Left ventricle myocardium superior (tissue), 1 donor: ENCODE measurements around the gene RIC1. TPM values are rescaled to one million over a fixed set of nuclear protein-coding genes. Genes with fewer than 3 reads are reported as not detected.
"Not testable (repeated sequence)": the region's sequence is repeated elsewhere in the genome, so short reads cannot be mapped to it uniquely, and the experiment has no call there.

Experiments
- ATAC-seq: fragments of 200-7000 bp; cut with Tn5 transposase; one replicate; pipeline ENCODE4 v1.9.1; 2020; ENCODE audit warnings: mild to moderate bottlenecking, moderate library complexity
- DNase-seq: peaks from one replicate; pipeline ENCODE4 v3.0.0-alpha.2; 2020
- intact Hi-C: fragments of 100-400 bp; cut with micrococcal nuclease; formaldehyde crosslinking; loops from one replicate; pipeline ENCODE4 v1.11.0; 2022
- total RNA-seq: library from RNA; stranded (reverse); fragmentation: NEBNext Ultra II Directional; extraction: Animal tissue kit (Norgen Biotek cat#: 25700); gene quantifications from one replicate; pipeline ENCODE4 v1.2.1, GENCODE V29; 2021
- donor health status: DM: no; HTN: yes; CAD: no; lungs with severe emphysema.

Gene RIC1
- total RNA-seq, 1 donor from 2014 or later, result 8.7 TPM

GRCh38 chr9:5614192-5614591 is 14.7 kb upstream of the RIC1 start:
- ATAC-seq (no peak), DNase-seq (no peak)
- intact Hi-C loops, result no loop called here

GRCh38 chr9:5614985-5615384 is 13.9 kb upstream of the RIC1 start:
- DNase-seq (no peak), ATAC-seq (no peak)
- intact Hi-C loops, result no loop called here

GRCh38 chr9:5617749-5618148 is 11.2 kb upstream of the RIC1 start:
- ATAC-seq, result peak; percentile 19

GRCh38 chr9:5620494-5620893 is 8.4 kb upstream of the RIC1 start:
- intact Hi-C loops, result no loop called here
- ATAC-seq, result no peak

More at GRCh38 chr9:5617749-5618148, 11.2 kb upstream of the RIC1 start:
- no peak for DNase-seq
- intact Hi-C loops, result no loop called here

GRCh38 chr9:5621327-5621726 is 7.6 kb upstream of the RIC1 start:
- intact Hi-C loops, result no loop called here
- ATAC-seq (peak; percentile 59), DNase-seq (no peak)

More at GRCh38 chr9:5620494-5620893, 8.4 kb upstream of the RIC1 start:
- DNase-seq, result no peak

GRCh38 chr9:5622016-5622415 is 6.9 kb upstream of the RIC1 start:
- no peak for ATAC-seq
- intact Hi-C loops, result no loop called here
- DNase-seq, result no peak

GRCh38 chr9:5624655-5625054 is 4.3 kb upstream of the RIC1 start:
- ATAC-seq (no peak), DNase-seq (no peak)
- intact Hi-C loops, result no loop called here

- peak; percentile 38 for DNase-seq
- intact Hi-C loops, result no loop called here
- peak; percentile 49 for ATAC-seq
These were observed 1.9 kb upstream of the RIC1 start for GRCh38 chr9:5626727-5627634.

- DNase-seq, result peak; percentile 27
- ATAC-seq, intact Hi-C loops: not testable (repeated sequence)
These were observed 1.2 kb upstream of the RIC1 start for GRCh38 chr9:5627686-5628085.

- intact Hi-C loops, result no loop called here
- DNase-seq, result no peak
- no peak for ATAC-seq
These were observed 751 bp upstream of the RIC1 start for GRCh38 chr9:5628183-5628529.

- DNase-seq (peak; percentile 75), ATAC-seq (peak; percentile 29)
- intact Hi-C loops, result no loop called here
These were observed 589 bp downstream of the RIC1 start for GRCh38 chr9:5629312-5630080.

- DNase-seq (no peak), ATAC-seq (no peak)
- intact Hi-C loops, result no loop called here
These were observed 1.2 kb downstream of the RIC1 start for GRCh38 chr9:5630081-5630507.

- intact Hi-C loops, result no loop called here
- ATAC-seq (no peak), DNase-seq (no peak)
These were observed 2.1 kb downstream of the RIC1 start for GRCh38 chr9:5631026-5631425.

- intact Hi-C loops, result no loop called here
- no peak for DNase-seq
- no peak for ATAC-seq
These were observed 3.6 kb downstream of the RIC1 start for GRCh38 chr9:5632540-5632939.

GRCh38 chr9:5633243-5633642 is 4.3 kb downstream of the RIC1 start:
- ATAC-seq (no peak), DNase-seq (no peak)
- intact Hi-C loops, result no loop called here

GRCh38 chr9:5635390-5635789 is 6.5 kb downstream of the RIC1 start:
- ATAC-seq, result no peak
- DNase-seq, result no peak
- intact Hi-C loops, result no loop called here

GRCh38 chr9:5639816-5640215 is 10.9 kb downstream of the RIC1 start:
- intact Hi-C loops, result no loop called here
- DNase-seq (no peak), ATAC-seq (no peak)

- no peak for ATAC-seq
- intact Hi-C loops, result no loop called here
- DNase-seq, result no peak
These were observed 13.3 kb downstream of the RIC1 start for GRCh38 chr9:5642170-5642569.

- ATAC-seq, result no peak
- DNase-seq, result no peak
- intact Hi-C loops, result no loop called here
These were observed 14.2 kb downstream of the RIC1 start for GRCh38 chr9:5643005-5643624.

GRCh38 chr9:5644501-5644900 is 15.6 kb downstream of the RIC1 start:
- ATAC-seq (no peak), DNase-seq (no peak)
- intact Hi-C loops, result no loop called here
